Testis (tissue), 3 donors: ENCODE data around the gene LRRC32. TPM values are rescaled to one million over a fixed set of nuclear protein-coding genes. Genes with fewer than 3 reads are reported as not detected.

Experiments used
- DNase-seq: peaks from one replicate; pipeline ENCODE4 v3.0.0-alpha.2; 2019
- H3K27ac ChIP-seq, 2 donors: fragments of 200-600 bp; sonication (generic); one replicate each; pipeline ENCODE4 v1.5.1; 2019
- H3K27me3 ChIP-seq: fragments of 200-600 bp; sonication (generic); one replicate; pipeline ENCODE4 v1.5.1; 2019
- H3K36me3 ChIP-seq: fragments of 200-600 bp; sonication (generic); one replicate; pipeline ENCODE4 v1.5.1; 2017; ENCODE audit warnings: low read depth; ENCODE audit errors: missing control alignments
- H3K4me1 ChIP-seq: fragments of 200-600 bp; sonication (generic); one replicate; pipeline ENCODE4 v1.5.1; 2019
- H3K4me3 ChIP-seq, 2 donors: fragments of 200-600 bp; sonication (generic); one replicate each; pipeline ENCODE4 v1.5.1; 2017 to 2019
- H3K9me3 ChIP-seq: fragments of 200-600 bp; sonication (generic); one replicate; pipeline ENCODE4 v1.5.1; 2017
- POLR2A ChIP-seq: fragments of 450-650 bp; IDR thresholded peaks from one replicate; pipeline ENCODE4 v1.6.1; 2017; ENCODE audit warnings: antibody characterized with exemption, mild to moderate bottlenecking, moderate library complexity
- WGBS, 2 donors: methylation state at CpG; one replicate each; pipeline ENCODE4 v1.1.5; 2018; 5-methylcytosine and 5-hydroxymethylcytosine counted together
- intact Hi-C: fragments of 100-400 bp; cut with DNase I; formaldehyde crosslinking; loops from one replicate; pipeline ENCODE4 v1.15.1; 2023; ENCODE audit warnings: low total_unique reads
- polyA plus RNA-seq: library from polyadenylated mRNA; stranded (reverse); fragments of 350-450 nt; fragmentation: Illumina TruSeq; extraction: RNeasy Lipid Tissue Mini Kit (QIAGEN cat#74804); gene quantifications from one replicate; pipeline ENCODE4 v1.2.3, GENCODE V29; 2014; ENCODE audit warnings: low read depth, low replicate concordance; ENCODE audit not compliant: insufficient read depth
- total RNA-seq, 2 donors: library from RNA; depleted of rRNA; stranded (reverse); fragments of >200 nt; gene quantifications; one replicate each; pipeline ENCODE4 v1.2.3, GENCODE V29; 2016
- TF ChIP-seq, protein P1 (sequence below), 3 experiments: fragments of 450-650 bp in 2 of 3; fragments of 200-600 bp in 1 of 3; sonication (generic) in 1 of 3; IDR thresholded peaks; one replicate each; pipeline ENCODE4 v1.5.1; 2016 to 2019; ENCODE audit warnings: antibody characterized with exemption in 3 of 3, mild to moderate bottlenecking in 2 of 3, moderate library complexity in 1 of 3

LRRC32 gene
- total and polyA plus RNA-seq, 3 donors from 2014 or later: 6.5 to 20.5 (median 9.1) TPM

DNA sequence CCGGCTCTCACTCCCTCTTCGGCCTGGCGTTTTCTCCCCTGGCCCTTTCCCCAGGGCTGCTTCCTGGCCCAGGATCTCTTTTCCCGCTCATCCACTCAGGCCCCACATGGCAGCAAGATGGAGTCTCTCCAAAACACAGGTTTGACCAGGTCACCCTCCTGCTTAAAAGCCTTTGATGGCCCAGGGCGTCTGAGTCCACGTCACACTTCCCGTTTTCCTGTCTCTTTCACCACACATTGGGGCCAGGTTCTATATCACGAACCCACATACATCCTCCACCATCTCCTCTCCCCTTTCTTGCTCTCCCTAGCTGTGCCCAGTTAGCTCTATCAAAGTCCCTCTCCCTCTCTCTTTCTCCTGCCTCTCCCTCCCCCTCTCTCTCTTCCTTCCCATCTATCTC is 7.8 kb upstream of the LRRC32 start:
- Histone ChIP-seq H3K36me3 (no peaks in the 10 kb centered on the region), H3K4me1 (peaks cover 6% of the 10 kb centered on the region), H3K27ac (no peak overlapping the region), H3K9me3 (no peaks in the 10 kb centered on the region), H3K4me3 (no peak overlapping the region), H3K27me3 (no peaks in the 10 kb centered on the region)
- WGBS, 2 donors: 85 to 92% methylated on average over 8 of the region's 8 CpGs
- TF ChIP-seq, protein P1, sequence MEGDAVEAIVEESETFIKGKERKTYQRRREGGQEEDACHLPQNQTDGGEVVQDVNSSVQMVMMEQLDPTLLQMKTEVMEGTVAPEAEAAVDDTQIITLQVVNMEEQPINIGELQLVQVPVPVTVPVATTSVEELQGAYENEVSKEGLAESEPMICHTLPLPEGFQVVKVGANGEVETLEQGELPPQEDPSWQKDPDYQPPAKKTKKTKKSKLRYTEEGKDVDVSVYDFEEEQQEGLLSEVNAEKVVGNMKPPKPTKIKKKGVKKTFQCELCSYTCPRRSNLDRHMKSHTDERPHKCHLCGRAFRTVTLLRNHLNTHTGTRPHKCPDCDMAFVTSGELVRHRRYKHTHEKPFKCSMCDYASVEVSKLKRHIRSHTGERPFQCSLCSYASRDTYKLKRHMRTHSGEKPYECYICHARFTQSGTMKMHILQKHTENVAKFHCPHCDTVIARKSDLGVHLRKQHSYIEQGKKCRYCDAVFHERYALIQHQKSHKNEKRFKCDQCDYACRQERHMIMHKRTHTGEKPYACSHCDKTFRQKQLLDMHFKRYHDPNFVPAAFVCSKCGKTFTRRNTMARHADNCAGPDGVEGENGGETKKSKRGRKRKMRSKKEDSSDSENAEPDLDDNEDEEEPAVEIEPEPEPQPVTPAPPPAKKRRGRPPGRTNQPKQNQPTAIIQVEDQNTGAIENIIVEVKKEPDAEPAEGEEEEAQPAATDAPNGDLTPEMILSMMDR (IDR thresholded peaks at IDR 0.05): no peak
- no peak for TF ChIP-seq POLR2A
- intact Hi-C loops: no loop called here
- no peak for DNase-seq

DNA sequence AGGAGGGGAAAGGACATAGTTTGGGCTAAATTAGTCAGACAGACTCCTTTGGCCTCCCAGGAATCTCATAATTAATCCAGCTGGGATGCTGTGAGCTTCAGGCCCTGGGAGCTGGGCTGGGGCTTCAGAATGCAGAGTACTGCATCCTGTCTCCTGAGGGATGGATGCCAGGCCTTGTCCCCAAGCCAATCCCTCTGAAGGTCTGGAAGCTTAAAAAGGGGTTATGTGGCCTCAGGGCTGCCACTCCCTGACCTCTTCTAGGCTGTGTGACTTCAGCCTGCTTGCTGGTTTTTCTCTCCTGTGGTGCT is 6.9 kb upstream of the LRRC32 start:
- intact Hi-C loops: no loop called here
- TF ChIP-seq, protein P1 (IDR thresholded peaks at IDR 0.05): no peak
- no peak for TF ChIP-seq POLR2A
- no peak overlapping the region for H3K4me3 ChIP-seq

GRCh38 chr11:76676636-76677457 is 6.3 kb upstream of the LRRC32 start:
- DNase-seq: no peak
- intact Hi-C loops: no loop called here
- WGBS, 2 donors: 83 to 84% methylated on average over 16 of the region's 16 CpGs

More for the DNA sequence above, 6.9 kb upstream of the LRRC32 start:
- Histone ChIP-seq H3K4me1 (peaks cover 6% of the 10 kb centered on the region), H3K27ac (no peak overlapping the region), H3K9me3 (no peaks in the 10 kb centered on the region), H3K36me3 (no peaks in the 10 kb centered on the region), H3K27me3 (no peaks in the 10 kb centered on the region)
- DNase-seq: no peak

GRCh38 chr11:76674517-76675400 is 4.2 kb upstream of the LRRC32 start:
- intact Hi-C loops: no loop called here
- Histone ChIP-seq H3K9me3 (no peaks in the 10 kb centered on the region), H3K4me3 (no peak overlapping the region), H3K27me3 (no peaks in the 10 kb centered on the region), H3K4me1 (peaks cover 14% of the 10 kb centered on the region), H3K36me3 (no peaks in the 10 kb centered on the region), H3K27ac (no peak overlapping the region)
- no peak for DNase-seq
- TF ChIP-seq, protein P1 (IDR thresholded peaks at IDR 0.05): no peak
- no peak for TF ChIP-seq POLR2A
- 79 to 81% methylated on average over 13 to 14 of the region's 14 CpGs for WGBS, 2 donors

More at GRCh38 chr11:76676636-76677457, 6.3 kb upstream of the LRRC32 start:
- no peaks in the 10 kb centered on the region for H3K36me3 ChIP-seq
- TF ChIP-seq, protein P1 (IDR thresholded peaks at IDR 0.05): no peak
- TF ChIP-seq POLR2A: no peak
- H3K27ac ChIP-seq: no peak overlapping the region
- peaks cover 6% of the 10 kb centered on the region for H3K4me1 ChIP-seq
- H3K4me3 ChIP-seq: no peak overlapping the region
- H3K9me3 ChIP-seq: no peaks in the 10 kb centered on the region
- no peaks in the 10 kb centered on the region for H3K27me3 ChIP-seq
